Transverse colon (tissue), 4 donors: Measurements from ENCODE around the gene PTGFRN. TPM values are rescaled to one million over a fixed set of nuclear protein-coding genes. Genes with fewer than 3 reads are reported as not detected.
A peak's percentile ranks its signal among the peaks of the same experiment; 100 is the strongest.

Source experiments
- DNase-seq: peaks from one replicate; pipeline ENCODE4 v3.0.0-alpha.2; 2019
- H3K27ac ChIP-seq, 4 donors: fragments of 200-600 bp; sonication (generic); 2 replicates each; pipeline ENCODE4 v1.5.1; 2016 to 2018; ENCODE audit warnings: inconsistent platforms in 4 of 4
- H3K27me3 ChIP-seq: fragments of 200-600 bp; sonication (generic); 2 replicates; pipeline ENCODE4 v1.5.1; 2017; ENCODE audit warnings: inconsistent platforms
- H3K36me3 ChIP-seq, 4 donors: fragments of 200-600 bp; sonication (generic); 2 replicates each; pipeline ENCODE4 v1.5.1; 2017 to 2019; ENCODE audit warnings: inconsistent platforms in 4 of 4
- H3K4me1 ChIP-seq, 4 donors: fragments of 200-600 bp; sonication (generic); 2 replicates each; pipeline ENCODE4 v1.5.1; 2017 to 2020; ENCODE audit warnings: inconsistent platforms in 4 of 4
- H3K4me3 ChIP-seq, 4 donors: fragments of 200-600 bp; sonication (generic); 1 replicate in 1 of 4; 2 replicates in 3 of 4; pipeline versions ENCODE4 v1.5.1 to v1.6.1; 2017 to 2019; ENCODE audit warnings: inconsistent platforms in 4 of 4
- H3K9me3 ChIP-seq, 2 donors: fragments of 200-600 bp; sonication (generic); 2 replicates each; pipeline ENCODE4 v1.5.1; 2017 to 2019; ENCODE audit warnings: inconsistent platforms in 2 of 2
- EP300 ChIP-seq: sonication (generic); formaldehyde crosslinking; IDR thresholded peaks from one replicate; pipeline ENCODE4 v1.6.1; 2017; ENCODE audit warnings: antibody characterized with exemption, low read depth
- POLR2A ChIP-seq: fragments of 450-650 bp; IDR thresholded peaks from one replicate; pipeline ENCODE4 v1.6.1; 2016; ENCODE audit warnings: antibody characterized with exemption, mild to moderate bottlenecking, moderate library complexity
- POLR2AphosphoS5 ChIP-seq, 3 donors: sonication (generic); formaldehyde crosslinking; IDR thresholded peaks; one replicate each; pipeline ENCODE4 v1.6.1; 2016; ENCODE audit warnings: antibody characterized with exemption in 3 of 3
- WGBS, 2 donors: methylation state at CpG; one replicate each; pipeline ENCODE4 v1.1.5; 2018; ENCODE audit warnings: low coverage in 1 of 2; 5-methylcytosine and 5-hydroxymethylcytosine counted together
- in situ Hi-C, 4 donors: fragments of 200-750 bp; cut with MboI; loops; one replicate each; pipeline versions ENCODE4 v1.15.0 to v1.15.1; 2017; ENCODE audit warnings: low sequenced_read_pairs in 3 of 4, low pct_ligation_motif_present in 1 of 4, low pct_unique_long_range_greater_than_20kb in 1 of 4
- intact Hi-C: fragments of 100-400 bp; cut with DNase I; formaldehyde crosslinking; loops from one replicate; pipeline ENCODE4 v1.15.1; 2023; ENCODE audit warnings: low total_unique reads
- total RNA-seq, 4 donors: library from RNA; depleted of rRNA; stranded (reverse); fragments of >200 nt; gene quantifications; one replicate each; pipeline ENCODE4 v1.1.0, GENCODE V29; 2016
- TF ChIP-seq, protein P1 (sequence below), 5 experiments: fragments of 200-600 bp in 3 of 5; fragments of 450-650 bp in 2 of 5; sonication (generic) in 3 of 5; IDR thresholded peaks; 1 replicate in 2 of 5; 2 replicates in 3 of 5; pipeline ENCODE4 v1.5.1; 2016 to 2017; ENCODE audit warnings: antibody characterized with exemption in 5 of 5, inconsistent platforms in 3 of 5, mild to moderate bottlenecking in 2 of 5, moderate library complexity in 1 of 5

The PTGFRN gene
- total RNA-seq, 4 donors from 2014 or later, result 39.6 to 98.9 (median 73.9) TPM

DNA sequence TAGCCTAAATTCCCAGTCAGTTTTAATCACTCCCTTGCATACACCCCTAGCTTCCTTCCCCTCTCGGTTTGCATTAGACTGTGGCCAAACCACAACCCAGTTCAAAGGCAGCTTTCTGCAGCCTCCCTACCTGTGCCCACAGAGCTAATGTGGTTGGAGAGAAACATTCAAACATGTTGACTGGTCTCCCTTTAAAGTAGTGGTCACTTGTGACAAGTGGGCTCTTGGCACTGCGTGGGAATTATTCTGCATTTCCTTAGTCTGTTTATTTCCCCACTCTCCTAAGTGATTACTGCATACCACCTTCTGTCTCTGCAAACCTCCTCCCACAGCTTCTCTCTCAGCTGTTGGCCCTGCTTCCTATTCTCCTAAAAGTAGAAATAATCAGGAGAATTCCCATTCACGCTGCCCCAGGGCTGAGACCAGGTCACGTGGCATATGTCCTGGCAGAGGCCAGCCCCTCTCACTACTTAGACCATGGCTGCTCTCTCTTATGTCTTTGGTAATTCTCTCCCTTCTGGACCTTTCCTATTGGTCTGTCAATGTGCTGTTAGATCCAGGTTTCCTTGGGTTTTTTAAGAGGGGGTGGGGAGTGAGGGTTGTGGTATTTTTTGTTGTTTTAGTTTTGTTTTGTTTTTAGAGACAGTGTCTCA, 53.4 kb downstream of the PTGFRN start:
- in situ Hi-C loops, result no loop called here
- no peak overlapping the region for H3K27ac ChIP-seq
- H3K36me3 ChIP-seq, result peaks cover 0 to 7% (median 2%) of the 10 kb centered on the region in 4 donors
- WGBS, 2 donors, result 54 to 63% methylated on average over 4 of the region's 4 CpGs
- no peak for DNase-seq
- H3K4me3 ChIP-seq, result no peak overlapping the region
- peaks cover 0 to 3% (median 0%) of the 10 kb centered on the region in 4 donors for H3K4me1 ChIP-seq
- intact Hi-C loops, result no loop called here
- TF ChIP-seq, protein P1, sequence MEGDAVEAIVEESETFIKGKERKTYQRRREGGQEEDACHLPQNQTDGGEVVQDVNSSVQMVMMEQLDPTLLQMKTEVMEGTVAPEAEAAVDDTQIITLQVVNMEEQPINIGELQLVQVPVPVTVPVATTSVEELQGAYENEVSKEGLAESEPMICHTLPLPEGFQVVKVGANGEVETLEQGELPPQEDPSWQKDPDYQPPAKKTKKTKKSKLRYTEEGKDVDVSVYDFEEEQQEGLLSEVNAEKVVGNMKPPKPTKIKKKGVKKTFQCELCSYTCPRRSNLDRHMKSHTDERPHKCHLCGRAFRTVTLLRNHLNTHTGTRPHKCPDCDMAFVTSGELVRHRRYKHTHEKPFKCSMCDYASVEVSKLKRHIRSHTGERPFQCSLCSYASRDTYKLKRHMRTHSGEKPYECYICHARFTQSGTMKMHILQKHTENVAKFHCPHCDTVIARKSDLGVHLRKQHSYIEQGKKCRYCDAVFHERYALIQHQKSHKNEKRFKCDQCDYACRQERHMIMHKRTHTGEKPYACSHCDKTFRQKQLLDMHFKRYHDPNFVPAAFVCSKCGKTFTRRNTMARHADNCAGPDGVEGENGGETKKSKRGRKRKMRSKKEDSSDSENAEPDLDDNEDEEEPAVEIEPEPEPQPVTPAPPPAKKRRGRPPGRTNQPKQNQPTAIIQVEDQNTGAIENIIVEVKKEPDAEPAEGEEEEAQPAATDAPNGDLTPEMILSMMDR (IDR thresholded peaks at IDR 0.05), result no peak
- TF ChIP-seq EP300 (no peak), POLR2A (no peak), POLR2AphosphoS5 (IDR thresholded peaks at IDR 0.05) (no peak)
- no peaks in the 10 kb centered on the region for H3K27me3 ChIP-seq
- no peaks in the 10 kb centered on the region for H3K9me3 ChIP-seq

DNA sequence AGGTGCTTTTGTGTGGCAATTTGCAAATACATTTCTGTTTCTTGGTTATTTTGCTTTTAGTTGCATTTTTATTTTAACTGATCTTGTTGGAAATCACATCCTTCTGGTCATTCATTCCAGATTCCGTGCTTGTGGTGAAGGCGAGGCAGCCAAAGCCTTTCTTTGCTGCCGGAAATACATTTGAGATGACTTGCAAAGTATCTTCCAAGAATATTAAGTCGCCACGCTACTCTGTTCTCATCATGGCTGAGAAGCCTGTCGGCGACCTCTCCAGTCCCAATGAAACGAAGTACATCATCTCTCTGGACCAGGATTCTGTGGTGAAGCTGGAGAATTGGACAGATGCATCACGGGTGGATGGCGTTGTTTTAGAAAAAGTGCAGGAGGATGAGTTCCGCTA, 57.1 kb downstream of the PTGFRN start:
- H3K27me3 ChIP-seq, result no peaks in the 10 kb centered on the region
- H3K4me1 ChIP-seq, result peaks cover 0 to 9% (median 4%) of the 10 kb centered on the region in 4 donors
- 89 to 96% methylated on average over 10 to 11 of the region's 11 CpGs for WGBS, 2 donors
- no peak for DNase-seq
- in situ Hi-C loops, result no loop called here
- H3K36me3 ChIP-seq, result peaks cover 0 to 4% (median 0%) of the 10 kb centered on the region in 4 donors
- H3K4me3 ChIP-seq, result no peak overlapping the region
- H3K9me3 ChIP-seq, result no peaks in the 10 kb centered on the region
- intact Hi-C loops, result no loop called here
- TF ChIP-seq POLR2AphosphoS5 (IDR thresholded peaks at IDR 0.05) (no peak), POLR2A (no peak), EP300 (no peak)
- TF ChIP-seq, protein P1 (IDR thresholded peaks at IDR 0.05), result no peak
- H3K27ac ChIP-seq, result no peak overlapping the region

- WGBS, 2 donors, result 91 to 97% methylated on average over 3 of the region's 3 CpGs
- Histone ChIP-seq H3K27ac (no peak overlapping the region), H3K9me3 (no peaks in the 10 kb centered on the region), H3K4me3 (no peak overlapping the region), H3K27me3 (no peaks in the 10 kb centered on the region), H3K4me1 (peaks cover 0 to 16% (median 9%) of the 10 kb centered on the region in 4 donors), H3K36me3 (no peaks in the 10 kb centered on the region)
- DNase-seq, result no peak
- in situ Hi-C loops, result no loop called here
- TF ChIP-seq POLR2AphosphoS5 (IDR thresholded peaks at IDR 0.05) (no peak), POLR2A (no peak), EP300 (no peak)
- intact Hi-C loops, result no loop called here
Observed at GRCh38 chr1:116968724-116969123, 59.0 kb downstream of the PTGFRN start.

- H3K27me3 ChIP-seq, result no peaks in the 10 kb centered on the region
- in situ Hi-C loops (no loop called here), intact Hi-C loops (no loop called here)
- H3K4me1 ChIP-seq, result peaks cover 0 to 16% (median 9%) of the 10 kb centered on the region in 4 donors
- peak overlapping the region; percentile 8 to 70 (median 43) for H3K27ac ChIP-seq
- no peaks in the 10 kb centered on the region for H3K9me3 ChIP-seq
- peaks cover 0 to 14% (median 3%) of the 10 kb centered on the region in 4 donors for H3K36me3 ChIP-seq
- no peak overlapping the region for H3K4me3 ChIP-seq
- WGBS, 2 donors, result 66 to 71% methylated on average over 4 of the region's 4 CpGs
- no peak for TF ChIP-seq EP300
- no peak for TF ChIP-seq POLR2AphosphoS5 (IDR thresholded peaks at IDR 0.05)
- TF ChIP-seq, protein P1 (IDR thresholded peaks at IDR 0.05), result no peak
- no peak for TF ChIP-seq POLR2A
- no peak for DNase-seq
Observed at GRCh38 chr1:116971258-116971860, 61.6 kb downstream of the PTGFRN start.
